HEK293 (cell line): Measurements from ENCODE around the gene ATP5PB.

Experiments used
- BCL6B ChIP-seq: fragments of 450-650 bp; formaldehyde crosslinking; IDR thresholded peaks from 2 replicates; pipeline ENCODE4 v1.5.1; 2017; ENCODE audit warnings: missing biosample characterization, missing genetic modification characterization
- ELK4 ChIP-seq: IDR thresholded peaks from 2 replicates; pipeline ENCODE4 v1.6.1; 2011; ENCODE audit warnings: mild to moderate bottlenecking, low read depth, low read length, borderline replicate concordance
- GLI4 ChIP-seq: fragments of 450-650 bp; formaldehyde crosslinking; IDR thresholded peaks from 2 replicates; pipeline ENCODE4 v1.5.1; 2016; ENCODE audit warnings: missing biosample characterization, missing genetic modification characterization
- HOXA7 ChIP-seq: sonication (generic); formaldehyde crosslinking; IDR thresholded peaks from 2 replicates; pipeline ENCODE4 v1.8.1; 2022; ENCODE audit warnings: missing genetic modification reagents, borderline replicate concordance
- INSM2 ChIP-seq: fragments of 450-650 bp; formaldehyde crosslinking; IDR thresholded peaks from 2 replicates; pipeline ENCODE4 v1.5.1; 2016; ENCODE audit warnings: missing biosample characterization, missing genetic modification characterization
- RBAK ChIP-seq: fragments of 450-650 bp; formaldehyde crosslinking; IDR thresholded peaks from 2 replicates; pipeline ENCODE4 v1.5.1; 2016; ENCODE audit warnings: missing biosample characterization, missing genetic modification characterization
- SP2 ChIP-seq: fragments of 450-650 bp; formaldehyde crosslinking; IDR thresholded peaks from 2 replicates; pipeline ENCODE4 v1.5.1; 2016; ENCODE audit warnings: missing biosample characterization, missing genetic modification characterization
- TCF7L2 ChIP-seq: IDR thresholded peaks from 2 replicates; pipeline ENCODE4 v1.6.1; 2011; ENCODE audit warnings: low read depth, mild to moderate bottlenecking, inconsistent platforms, low read length, moderate library complexity, borderline replicate concordance
- TSHZ1 ChIP-seq: fragments of 450-650 bp; formaldehyde crosslinking; IDR thresholded peaks from 2 replicates; pipeline ENCODE4 v1.5.1; 2016; ENCODE audit warnings: missing biosample characterization, missing genetic modification characterization, borderline replicate concordance
- ZBTB20 ChIP-seq: fragments of 450-650 bp; formaldehyde crosslinking; IDR thresholded peaks from 2 replicates; pipeline ENCODE4 v1.5.1; 2016; ENCODE audit warnings: missing biosample characterization, missing genetic modification characterization
- ZBTB48 ChIP-seq: fragments of 450-650 bp; formaldehyde crosslinking; IDR thresholded peaks from 2 replicates; pipeline ENCODE4 v1.5.1; 2016; ENCODE audit warnings: missing biosample characterization, missing genetic modification characterization
- ZFP41 ChIP-seq: fragments of 450-650 bp; formaldehyde crosslinking; IDR thresholded peaks from 2 replicates; pipeline ENCODE4 v1.5.1; 2016; ENCODE audit warnings: missing biosample characterization, missing genetic modification characterization, borderline replicate concordance
- ZNF157 ChIP-seq: fragments of 450-650 bp; formaldehyde crosslinking; IDR thresholded peaks from 2 replicates; pipeline ENCODE4 v1.5.1; 2016; ENCODE audit warnings: missing biosample characterization, missing genetic modification characterization
- ZNF184 ChIP-seq: fragments of 450-650 bp; IDR thresholded peaks from 2 replicates; pipeline ENCODE4 v1.5.1; 2018; ENCODE audit warnings: missing biosample characterization, mild to moderate bottlenecking, missing genetic modification characterization
- ZNF19 ChIP-seq: fragments of 450-650 bp; formaldehyde crosslinking; IDR thresholded peaks from 2 replicates; pipeline ENCODE4; 2016; ENCODE audit warnings: missing biosample characterization, missing genetic modification characterization, low read depth
- ZNF2 ChIP-seq: fragments of 450-650 bp; formaldehyde crosslinking; IDR thresholded peaks from 2 replicates; pipeline ENCODE4 v1.5.1; 2016; ENCODE audit warnings: missing biosample characterization, missing genetic modification characterization
- ZNF223 ChIP-seq: fragments of 450-650 bp; formaldehyde crosslinking; IDR thresholded peaks from 2 replicates; pipeline ENCODE4 v1.5.1; 2016; ENCODE audit warnings: missing biosample characterization, missing genetic modification characterization
- ZNF274 ChIP-seq, 2 experiments: fragments of 200-500 bp in 1 of 2; fragments of 450-650 bp in 1 of 2; sonication (Bioruptor generic) in 1 of 2; formaldehyde crosslinking in 1 of 2; IDR thresholded peaks; 2 replicates each; pipeline versions ENCODE4 v1.5.1 to v1.6.1; 2014 to 2016; ENCODE audit warnings: borderline replicate concordance in 1 of 2, inconsistent platforms in 1 of 2, low read length in 1 of 2, missing biosample characterization in 1 of 2, missing genetic modification characterization in 1 of 2
- ZNF335 ChIP-seq: fragments of 450-650 bp; formaldehyde crosslinking; conservative IDR thresholded peaks from 2 replicates; pipeline ENCODE4 v1.5.1; 2016; ENCODE audit warnings: missing biosample characterization, missing genetic modification characterization
- ZNF350 ChIP-seq: fragments of 450-650 bp; formaldehyde crosslinking; IDR thresholded peaks from 2 replicates; pipeline ENCODE4 v1.5.0; 2017; ENCODE audit warnings: missing biosample characterization, mild to moderate bottlenecking, missing genetic modification characterization
- ZNF366 ChIP-seq: fragments of 450-650 bp; formaldehyde crosslinking; conservative IDR thresholded peaks from 2 replicates; pipeline ENCODE4 v1.5.1; 2016; ENCODE audit warnings: missing biosample characterization, missing genetic modification characterization
- ZNF394 ChIP-seq: fragments of 450-650 bp; formaldehyde crosslinking; IDR thresholded peaks from 2 replicates; pipeline ENCODE4 v1.5.1; 2016; ENCODE audit warnings: missing biosample characterization, missing genetic modification characterization, mild to moderate bottlenecking, moderate library complexity, borderline replicate concordance
- ZNF521 ChIP-seq: fragments of 450-650 bp; formaldehyde crosslinking; IDR thresholded peaks from 2 replicates; pipeline ENCODE4 v1.5.1; 2017; ENCODE audit warnings: missing biosample characterization, mild to moderate bottlenecking, missing genetic modification characterization
- ZNF549 ChIP-seq: fragments of 450-650 bp; IDR thresholded peaks from 2 replicates; pipeline ENCODE4 v1.5.1; 2018; ENCODE audit warnings: missing biosample characterization, missing genetic modification characterization, mild to moderate bottlenecking, inconsistent platforms, moderate library complexity
- ZNF561 ChIP-seq: fragments of 450-650 bp; IDR thresholded peaks from 2 replicates; pipeline ENCODE4 v1.5.1; 2018; ENCODE audit warnings: missing biosample characterization, missing genetic modification characterization, borderline replicate concordance
- ZNF596 ChIP-seq: fragments of 450-650 bp; IDR thresholded peaks from 2 replicates; pipeline ENCODE4 v1.5.0; 2018; ENCODE audit warnings: missing biosample characterization, mild to moderate bottlenecking, missing genetic modification characterization, moderate library complexity
- ZNF654 ChIP-seq: fragments of 450-650 bp; formaldehyde crosslinking; IDR thresholded peaks from 2 replicates; pipeline ENCODE4 v1.5.1; 2016; ENCODE audit warnings: low read depth, missing biosample characterization, missing genetic modification characterization
- ZNF768 ChIP-seq: fragments of 450-650 bp; formaldehyde crosslinking; IDR thresholded peaks from 2 replicates; pipeline ENCODE4 v1.5.1; 2018; ENCODE audit warnings: missing biosample characterization, mild to moderate bottlenecking, missing genetic modification characterization
- ZNF785 ChIP-seq: fragments of 450-650 bp; formaldehyde crosslinking; IDR thresholded peaks from 2 replicates; pipeline ENCODE4 v1.5.1; 2016; ENCODE audit warnings: missing biosample characterization, missing genetic modification characterization
- ZNF791 ChIP-seq: fragments of 450-650 bp; formaldehyde crosslinking; IDR thresholded peaks from 2 replicates; pipeline ENCODE4 v1.5.1; 2016; ENCODE audit warnings: missing biosample characterization, missing genetic modification characterization
- ZSCAN30 ChIP-seq: fragments of 450-650 bp; IDR thresholded peaks from 2 replicates; pipeline ENCODE4 v1.5.1; 2018; ENCODE audit warnings: missing biosample characterization, mild to moderate bottlenecking, missing genetic modification characterization, moderate library complexity
- ZSCAN5A ChIP-seq: fragments of 450-650 bp; formaldehyde crosslinking; IDR thresholded peaks from 2 replicates; pipeline ENCODE4 v1.5.1; 2016; ENCODE audit warnings: missing biosample characterization, missing genetic modification characterization

ATP5PB gene

GRCh38 chr1:111448918-111449702 lies at the start of gene ATP5PB, which contains the start of gene WDR77 (continued):
- no peak for TF ChIP-seq ZNF274 (IDR thresholded peaks at IDR 0.05; ENCODE audit: low read length)
- no peak for TF ChIP-seq ZNF274 (tag by site-specific recombination; IDR thresholded peaks at IDR 0.05; ENCODE audit: borderline replicate concordance)
- no peak for TF ChIP-seq ZBTB20 (tag by site-specific recombination)
- TF ChIP-seq ZNF223 (tag by site-specific recombination): no peak
- no peak for TF ChIP-seq GLI4 (tag by site-specific recombination)
- no peak for TF ChIP-seq HOXA7 (CRISPR knock-in tag)
- no peak for TF ChIP-seq ZNF549 (tag by site-specific recombination)
- no peak for TF ChIP-seq RBAK (tag by site-specific recombination)
- no peak for TF ChIP-seq ZNF791 (tag by site-specific recombination)
- TF ChIP-seq ZNF654 (tag by site-specific recombination): no peak
- peak; percentile 46; the same call in 1 of the 2 replicates for TF ChIP-seq ZNF394 (tag by site-specific recombination)
- no peak for TF ChIP-seq INSM2 (tag by site-specific recombination)
- no peak for TF ChIP-seq ZNF157 (tag by site-specific recombination)
- TF ChIP-seq BCL6B (tag by site-specific recombination): no peak
- TF ChIP-seq ZBTB48 (tag by site-specific recombination): no peak
- no peak for TF ChIP-seq ZNF785
- TF ChIP-seq TSHZ1: no peak
- peak; percentile 89; the same call in 1 of the 2 replicates for TF ChIP-seq ZNF561 (tag by site-specific recombination)
- TF ChIP-seq ELK4: no peak
- peak; percentile 61; the same call in 1 of the 2 replicates for TF ChIP-seq ZNF2 (tag by site-specific recombination)
- no peak for TF ChIP-seq ZNF350 (tag by site-specific recombination)
- peak; percentile 69 for TF ChIP-seq ZNF335 (tag by site-specific recombination)
- no peak for TF ChIP-seq ZNF596 (tag by site-specific recombination)
- TF ChIP-seq ZNF366 (tag by site-specific recombination): peak; percentile 78
- TF ChIP-seq ZNF768 (tag by site-specific recombination): no peak
- TF ChIP-seq ZSCAN30 (tag by site-specific recombination): peak; percentile 36; the same call in 1 of the 2 replicates
- no peak for TF ChIP-seq ZNF19 (tag by site-specific recombination)
- no peak for TF ChIP-seq ZFP41
- TF ChIP-seq ZNF184 (tag by site-specific recombination): no peak
- TF ChIP-seq ZSCAN5A (tag by site-specific recombination): no peak
- TF ChIP-seq SP2: peak; percentile 72
- no peak for TF ChIP-seq TCF7L2
- TF ChIP-seq ZNF521 (tag by site-specific recombination): no peak
